KMS-11 (cell line): ENCODE data around the gene SYT13.

Experiments used
- H2AFZ ChIP-seq: fragments of 200-600 bp; sonication (generic); 2 replicates; pipeline ENCODE4 v1.6.1; 2016; ENCODE audit warnings: antibody characterized with exemption, mixed run types, low read depth
- H3K27ac ChIP-seq: fragments of 200-600 bp; sonication (generic); 2 replicates; pipeline ENCODE4 v1.6.1; 2016; ENCODE audit warnings: mild to moderate bottlenecking, mixed run types
- H3K27me3 ChIP-seq: fragments of 200-600 bp; sonication (generic); 2 replicates; pipeline ENCODE4 v1.6.1; 2017; ENCODE audit warnings: mild to moderate bottlenecking, low read depth, mixed run types, moderate library complexity; ENCODE audit not compliant: insufficient read depth
- H3K36me3 ChIP-seq: fragments of 200-600 bp; sonication (generic); 2 replicates; pipeline ENCODE4 v1.6.1; 2017; ENCODE audit warnings: mild to moderate bottlenecking, mixed run types; ENCODE audit not compliant: insufficient read depth
- H3K4me1 ChIP-seq: fragments of 200-600 bp; sonication (generic); 2 replicates; pipeline ENCODE4 v1.6.1; 2016; ENCODE audit warnings: mild to moderate bottlenecking, low read depth, mixed run types; ENCODE audit not compliant: poor library complexity, severe bottlenecking
- H3K4me2 ChIP-seq: fragments of 200-600 bp; sonication (generic); 2 replicates; pipeline ENCODE4 v1.7.0; 2016; ENCODE audit warnings: mild to moderate bottlenecking, mixed run types
- H3K4me3 ChIP-seq: fragments of 200-600 bp; sonication (generic); IDR thresholded peaks from 2 replicates; pipeline ENCODE4 v1.6.1; 2017; ENCODE audit warnings: low read depth, low read length, mixed read lengths; ENCODE audit not compliant: insufficient read depth
- H3K79me2 ChIP-seq: fragments of 200-600 bp; sonication (generic); 2 replicates; pipeline ENCODE4 v1.6.1; 2016; ENCODE audit warnings: low read depth, mixed run types; ENCODE audit not compliant: insufficient read depth
- H3K9ac ChIP-seq: fragments of 200-600 bp; sonication (generic); 2 replicates; pipeline ENCODE4 v1.6.1; 2016; ENCODE audit warnings: mild to moderate bottlenecking, mixed run types
- H4K20me1 ChIP-seq: fragments of 200-600 bp; sonication (generic); 2 replicates; pipeline ENCODE4 v1.6.1; 2016; ENCODE audit warnings: mild to moderate bottlenecking, mixed run types; ENCODE audit not compliant: insufficient read depth
- CTCF ChIP-seq: fragments of 200-600 bp; sonication (generic); conservative IDR thresholded peaks from 2 replicates; pipeline ENCODE4 v1.6.1; 2017; ENCODE audit warnings: low read depth, mild to moderate bottlenecking, antibody characterized with exemption, low read length, moderate library complexity, mixed read lengths

Gene SYT13

GRCh38 chr11:45288339-45288738 is 2.2 kb upstream of the SYT13 start:
- H3K27me3 ChIP-seq = no peaks in the 10 kb centered on the region
- TF ChIP-seq CTCF = no peak

GRCh38 chr11:45287316-45287903 is 1.3 kb upstream of the SYT13 start:
- TF ChIP-seq CTCF = no peak
- Histone ChIP-seq H3K27me3 (no peaks in the 10 kb centered on the region), H3K27ac (no peak overlapping the region), H3K4me3 (no peak overlapping the region), H3K9ac (no peak overlapping the region), H3K36me3 (no peaks in the 10 kb centered on the region), H3K4me2 (no peak overlapping the region), H4K20me1 (no peaks in the 10 kb centered on the region), H2AFZ (no peak overlapping the region), H3K4me1 (no peaks in the 10 kb centered on the region), H3K79me2 (no peaks in the 10 kb centered on the region)

More at GRCh38 chr11:45288339-45288738, 2.2 kb upstream of the SYT13 start:
- Histone ChIP-seq H3K36me3 (no peaks in the 10 kb centered on the region), H3K4me2 (no peak overlapping the region), H3K27ac (no peak overlapping the region), H3K4me3 (no peak overlapping the region), H3K4me1 (no peaks in the 10 kb centered on the region), H3K79me2 (no peaks in the 10 kb centered on the region), H3K9ac (no peak overlapping the region), H4K20me1 (no peaks in the 10 kb centered on the region), H2AFZ (no peak overlapping the region)

- no peaks in the 10 kb centered on the region for H3K36me3 ChIP-seq
- no peak overlapping the region for H2AFZ ChIP-seq
- H3K79me2 ChIP-seq = no peaks in the 10 kb centered on the region
- H3K4me1 ChIP-seq = no peaks in the 10 kb centered on the region
- no peak overlapping the region for H3K4me3 ChIP-seq
- no peaks in the 10 kb centered on the region for H3K27me3 ChIP-seq
- no peak overlapping the region for H3K27ac ChIP-seq
- no peaks in the 10 kb centered on the region for H4K20me1 ChIP-seq
- no peak overlapping the region for H3K9ac ChIP-seq
- no peak overlapping the region for H3K4me2 ChIP-seq
- TF ChIP-seq CTCF = no peak
Measured at GRCh38 chr11:45285250-45285828, 802 bp downstream of the SYT13 start.

- no peak for TF ChIP-seq CTCF
- no peak overlapping the region for H2AFZ ChIP-seq
- H3K36me3 ChIP-seq = no peaks in the 10 kb centered on the region
- no peak overlapping the region for H3K27ac ChIP-seq
- H3K9ac ChIP-seq = no peak overlapping the region
- no peak overlapping the region for H3K4me2 ChIP-seq
- H3K27me3 ChIP-seq = no peaks in the 10 kb centered on the region
- no peak overlapping the region for H3K4me3 ChIP-seq
- H3K4me1 ChIP-seq = no peaks in the 10 kb centered on the region
- no peaks in the 10 kb centered on the region for H3K79me2 ChIP-seq
- H4K20me1 ChIP-seq = no peaks in the 10 kb centered on the region
Measured at GRCh38 chr11:45282081-45282480, 4.1 kb downstream of the SYT13 start.
